ENCODE measurements around the gene RPS4Y2.

- TF ChIP-seq CTCF (conservative IDR thresholded peaks at IDR 0.05) (no peak), ZFX (IDR thresholded peaks at IDR 0.05) (no peak)
Measured at GRCh38 chrY:20765117-20765516, 9.2 kb downstream of the RPS4Y2 start.

All from C4-2B (cell line).